ENCODE data around the gene NAA35.
"Not testable (repeated sequence)": the region's sequence is repeated elsewhere in the genome, so short reads cannot be mapped to it uniquely, and the experiment has no call there.

DNA sequence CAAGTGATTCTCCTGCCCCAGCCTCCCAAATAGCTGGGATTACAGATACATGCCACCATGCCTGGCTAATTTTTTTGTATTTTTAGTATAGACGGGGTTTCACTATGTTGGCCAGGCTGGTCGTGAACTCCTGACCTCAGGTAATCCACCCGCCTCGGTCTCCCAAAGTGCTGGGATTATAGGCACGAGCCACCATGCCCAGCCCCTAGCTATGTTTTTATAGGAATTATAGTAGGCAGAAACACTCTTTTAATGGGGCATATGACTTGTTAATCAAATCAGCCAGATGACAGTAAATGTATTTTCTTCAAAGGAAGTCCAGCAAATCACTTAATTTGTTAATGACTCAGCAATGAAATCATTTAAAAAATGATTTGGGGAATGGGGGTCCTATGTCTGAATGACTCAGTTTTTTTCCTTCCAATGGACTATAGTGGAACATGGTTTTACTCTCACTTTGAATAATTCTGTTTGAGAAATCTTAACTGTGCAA lies 33.2 kb downstream of the NAA35 start:
- TF ChIP-seq FOXM1 (IDR thresholded peaks at IDR 0.05; ENCODE audit: borderline replicate concordance); NFRKB (IDR thresholded peaks at IDR 0.05); FOXA1 (IDR thresholded peaks at IDR 0.05); ZNF384 (IDR thresholded peaks at IDR 0.05); FOXK2 (IDR thresholded peaks at IDR 0.05); ARNT (IDR thresholded peaks at IDR 0.05): not testable (repeated sequence)
